Measurements from ENCODE around the gene HTT. TPM values are rescaled to one million over a fixed set of nuclear protein-coding genes. Genes with fewer than 3 reads are reported as not detected.
A peak's percentile ranks its signal among the peaks of the same experiment; 100 is the strongest.

Gene HTT
- total RNA-seq, 1 donor: 44.5 TPM

DNA sequence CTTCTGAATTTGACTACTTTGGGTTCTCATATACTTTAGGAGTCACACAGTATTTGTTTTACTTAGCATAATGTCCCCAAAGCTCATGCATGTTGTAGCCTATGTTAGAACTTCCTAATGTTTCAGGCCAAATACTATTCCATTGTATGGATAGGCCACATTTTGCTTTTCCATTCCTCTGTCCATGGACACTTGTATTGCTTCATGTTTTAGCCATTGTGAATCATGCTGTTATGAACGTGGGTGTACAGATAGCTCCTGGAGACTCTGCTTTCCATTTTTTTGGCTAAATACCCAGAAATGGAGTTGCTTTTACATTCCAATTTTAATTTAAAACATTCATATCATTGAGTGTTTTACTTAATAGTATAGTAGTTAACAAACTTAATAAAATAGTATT lies 54.5 kb downstream of the HTT start:
- no peaks in the 10 kb centered on the region for H3K27me3 ChIP-seq (ENCODE audit: insufficient read depth, low read length)
- H3K79me2 ChIP-seq (ENCODE audit: insufficient read depth, low read length): no peaks in the 10 kb centered on the region
- H4K20me1 ChIP-seq (ENCODE audit: insufficient read depth, low read length): no peaks in the 10 kb centered on the region
- H3K4me3 ChIP-seq (ENCODE audit: insufficient read depth, low read length): no peak overlapping the region
- H3K36me3 ChIP-seq (ENCODE audit: insufficient read depth, low read length): peaks cover 73% of the 10 kb centered on the region
- DNase-seq (ENCODE audit: insufficient read length, low spot score, missing footprints): peak; percentile 81
- H3K9me3 ChIP-seq (ENCODE audit: low read depth, low read length): no peaks in the 10 kb centered on the region
- H3K27ac ChIP-seq (ENCODE audit: low read depth, low read length): no peak overlapping the region
- H3K4me1 ChIP-seq (ENCODE audit: insufficient read depth, low read length): peaks cover 7% of the 10 kb centered on the region
- no peak overlapping the region for H2AFZ ChIP-seq (ENCODE audit: low read length)
- no peak overlapping the region for H3K4me2 ChIP-seq (ENCODE audit: insufficient read depth, low read length)
- TF ChIP-seq, protein P1, sequence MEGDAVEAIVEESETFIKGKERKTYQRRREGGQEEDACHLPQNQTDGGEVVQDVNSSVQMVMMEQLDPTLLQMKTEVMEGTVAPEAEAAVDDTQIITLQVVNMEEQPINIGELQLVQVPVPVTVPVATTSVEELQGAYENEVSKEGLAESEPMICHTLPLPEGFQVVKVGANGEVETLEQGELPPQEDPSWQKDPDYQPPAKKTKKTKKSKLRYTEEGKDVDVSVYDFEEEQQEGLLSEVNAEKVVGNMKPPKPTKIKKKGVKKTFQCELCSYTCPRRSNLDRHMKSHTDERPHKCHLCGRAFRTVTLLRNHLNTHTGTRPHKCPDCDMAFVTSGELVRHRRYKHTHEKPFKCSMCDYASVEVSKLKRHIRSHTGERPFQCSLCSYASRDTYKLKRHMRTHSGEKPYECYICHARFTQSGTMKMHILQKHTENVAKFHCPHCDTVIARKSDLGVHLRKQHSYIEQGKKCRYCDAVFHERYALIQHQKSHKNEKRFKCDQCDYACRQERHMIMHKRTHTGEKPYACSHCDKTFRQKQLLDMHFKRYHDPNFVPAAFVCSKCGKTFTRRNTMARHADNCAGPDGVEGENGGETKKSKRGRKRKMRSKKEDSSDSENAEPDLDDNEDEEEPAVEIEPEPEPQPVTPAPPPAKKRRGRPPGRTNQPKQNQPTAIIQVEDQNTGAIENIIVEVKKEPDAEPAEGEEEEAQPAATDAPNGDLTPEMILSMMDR (IDR thresholded peaks at IDR 0.05; ENCODE audit: extremely low read depth, low read depth, low read length): no peak

DNA sequence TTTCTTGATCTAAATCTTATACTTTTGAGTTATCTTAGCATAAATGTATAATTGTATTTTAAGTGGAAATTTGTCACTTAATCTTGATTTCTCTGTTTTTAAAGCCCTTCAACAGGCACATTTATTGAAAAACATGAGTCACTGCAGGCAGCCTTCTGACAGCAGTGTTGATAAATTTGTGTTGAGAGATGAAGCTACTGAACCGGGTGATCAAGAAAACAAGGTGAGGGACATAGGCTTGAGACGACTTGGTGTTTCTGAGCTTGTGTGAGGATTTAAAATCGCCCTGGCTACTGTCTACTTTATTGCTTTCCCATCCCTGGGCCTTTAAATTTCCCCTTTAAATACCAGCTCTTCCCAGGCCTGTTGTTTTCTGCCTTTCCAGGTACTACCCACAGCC lies 55.7 kb downstream of the HTT start:
- Histone ChIP-seq H4K20me1 (ENCODE audit: insufficient read depth, low read length) (no peaks in the 10 kb centered on the region), H2AFZ (ENCODE audit: low read length) (no peak overlapping the region), H3K27ac (ENCODE audit: low read depth, low read length) (no peak overlapping the region), H3K4me2 (ENCODE audit: insufficient read depth, low read length) (no peak overlapping the region), H3K4me1 (ENCODE audit: insufficient read depth, low read length) (peaks cover 15% of the 10 kb centered on the region), H3K9me3 (ENCODE audit: low read depth, low read length) (no peaks in the 10 kb centered on the region), H3K4me3 (ENCODE audit: insufficient read depth, low read length) (no peak overlapping the region), H3K27me3 (ENCODE audit: insufficient read depth, low read length) (no peaks in the 10 kb centered on the region), H3K79me2 (ENCODE audit: insufficient read depth, low read length) (no peaks in the 10 kb centered on the region), H3K36me3 (ENCODE audit: insufficient read depth, low read length) (peaks cover 79% of the 10 kb centered on the region)
- DNase-seq (ENCODE audit: insufficient read length, low spot score, missing footprints): no peak
- TF ChIP-seq, protein P1 (IDR thresholded peaks at IDR 0.05; ENCODE audit: extremely low read depth, low read depth, low read length): no peak

DNA sequence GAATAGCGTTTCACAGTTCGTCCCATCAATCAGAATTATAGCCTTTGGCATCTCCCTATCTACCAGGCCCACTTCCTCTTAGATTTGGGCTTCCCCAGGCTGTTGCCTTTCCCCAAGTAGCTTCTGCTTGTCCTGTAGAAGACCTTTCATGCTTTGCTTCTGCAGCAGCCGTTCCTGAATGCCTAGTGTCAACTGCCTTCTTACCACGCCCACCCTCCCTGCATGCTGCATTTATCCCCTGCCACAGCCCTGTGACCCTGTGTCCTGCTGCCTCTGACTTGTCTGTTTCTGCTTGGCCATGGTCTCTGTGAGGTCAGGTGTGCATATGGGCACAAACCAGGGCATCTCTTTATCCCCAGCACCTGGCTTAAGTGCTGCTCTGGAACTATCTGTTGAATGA lies 56.3 kb downstream of the HTT start:
- Histone ChIP-seq H3K36me3 (ENCODE audit: insufficient read depth, low read length) (peaks cover 76% of the 10 kb centered on the region), H3K9me3 (ENCODE audit: low read depth, low read length) (no peaks in the 10 kb centered on the region), H4K20me1 (ENCODE audit: insufficient read depth, low read length) (no peaks in the 10 kb centered on the region), H3K4me2 (ENCODE audit: insufficient read depth, low read length) (no peak overlapping the region), H3K27me3 (ENCODE audit: insufficient read depth, low read length) (no peaks in the 10 kb centered on the region), H3K27ac (ENCODE audit: low read depth, low read length) (no peak overlapping the region), H2AFZ (ENCODE audit: low read length) (no peak overlapping the region), H3K4me3 (ENCODE audit: insufficient read depth, low read length) (no peak overlapping the region), H3K4me1 (ENCODE audit: insufficient read depth, low read length) (peaks cover 20% of the 10 kb centered on the region), H3K79me2 (ENCODE audit: insufficient read depth, low read length) (no peaks in the 10 kb centered on the region)
- TF ChIP-seq, protein P1 (IDR thresholded peaks at IDR 0.05; ENCODE audit: extremely low read depth, low read depth, low read length): no peak
- no peak for DNase-seq (ENCODE audit: insufficient read length, low spot score, missing footprints)

DNA sequence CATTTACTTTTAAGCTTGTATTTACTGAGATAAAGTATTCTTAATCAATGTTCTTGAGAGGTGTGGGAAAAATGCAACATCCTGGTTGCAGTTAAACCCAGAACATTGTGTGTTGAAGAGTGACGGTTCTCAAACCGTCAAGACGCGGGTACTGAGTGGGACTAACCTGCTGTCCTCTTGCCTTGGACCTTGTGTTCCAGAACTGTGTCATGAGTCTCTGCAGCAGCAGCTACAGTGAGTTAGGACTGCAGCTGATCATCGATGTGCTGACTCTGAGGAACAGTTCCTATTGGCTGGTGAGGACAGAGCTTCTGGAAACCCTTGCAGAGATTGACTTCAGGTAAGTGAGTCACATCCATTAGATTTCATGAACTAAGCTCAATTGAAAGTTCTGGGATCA lies 59.7 kb downstream of the HTT start:
- H3K27me3 ChIP-seq (ENCODE audit: insufficient read depth, low read length): no peaks in the 10 kb centered on the region
- no peak overlapping the region for H3K4me2 ChIP-seq (ENCODE audit: insufficient read depth, low read length)
- peaks cover 15% of the 10 kb centered on the region for H3K4me1 ChIP-seq (ENCODE audit: insufficient read depth, low read length)
- H4K20me1 ChIP-seq (ENCODE audit: insufficient read depth, low read length): no peaks in the 10 kb centered on the region
- no peak for DNase-seq (ENCODE audit: insufficient read length, low spot score, missing footprints)
- H3K4me3 ChIP-seq (ENCODE audit: insufficient read depth, low read length): no peak overlapping the region
- H3K9me3 ChIP-seq (ENCODE audit: low read depth, low read length): no peaks in the 10 kb centered on the region
- H3K27ac ChIP-seq (ENCODE audit: low read depth, low read length): no peak overlapping the region
- H3K36me3 ChIP-seq (ENCODE audit: insufficient read depth, low read length): peaks cover 65% of the 10 kb centered on the region
- TF ChIP-seq, protein P1 (IDR thresholded peaks at IDR 0.05; ENCODE audit: extremely low read depth, low read depth, low read length): no peak
- no peaks in the 10 kb centered on the region for H3K79me2 ChIP-seq (ENCODE audit: insufficient read depth, low read length)
- H2AFZ ChIP-seq (ENCODE audit: low read length): no peak overlapping the region
